Panc1 (cell line): ENCODE measurements around the gene NAA16.
"Not testable (repeated sequence)": the region's sequence is repeated elsewhere in the genome, so short reads cannot be mapped to it uniquely, and the experiment has no call there.

Source experiments
- POLR2AphosphoS5 ChIP-seq: IDR thresholded peaks from 2 replicates; pipeline ENCODE4 v1.6.1; 2012; ENCODE audit warnings: mild to moderate bottlenecking, low read depth, low read length, moderate library complexity
- REST ChIP-seq, 2 experiments: IDR thresholded peaks; 2 replicates each; pipeline ENCODE4 v1.6.1; 2011 to 2012; ENCODE audit warnings: low read depth in 2 of 2, control low read depth in 1 of 2, low read length in 1 of 2, mild to moderate bottlenecking in 1 of 2, moderate library complexity in 1 of 2; ENCODE audit not compliant: insufficient read depth in 1 of 2
- TF ChIP-seq, protein P1 (sequence below): fragments of 450-650 bp; IDR thresholded peaks from 2 replicates; pipeline ENCODE4 v1.5.1; 2017; ENCODE audit warnings: mild to moderate bottlenecking

DNA sequence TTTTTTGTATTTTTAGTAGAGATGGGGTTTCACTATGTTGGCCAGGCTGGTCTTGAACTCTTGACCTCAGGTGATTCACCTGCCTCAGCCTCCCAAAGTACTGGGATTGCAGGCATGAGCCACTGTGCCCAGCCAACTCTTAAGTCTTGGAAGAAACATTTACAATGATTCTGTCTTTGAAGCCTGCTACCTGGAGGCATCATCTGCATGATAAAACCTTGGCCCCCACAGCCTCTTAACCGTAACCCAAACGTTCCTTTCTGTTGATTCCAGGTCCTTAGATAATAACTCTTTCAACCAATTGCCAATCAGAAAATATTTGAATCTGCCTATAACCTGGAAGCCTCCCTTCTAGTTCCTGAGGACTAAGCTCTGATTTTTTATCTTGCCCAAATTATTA is 31.9 kb upstream of the NAA16 start:
- TF ChIP-seq, protein P1, sequence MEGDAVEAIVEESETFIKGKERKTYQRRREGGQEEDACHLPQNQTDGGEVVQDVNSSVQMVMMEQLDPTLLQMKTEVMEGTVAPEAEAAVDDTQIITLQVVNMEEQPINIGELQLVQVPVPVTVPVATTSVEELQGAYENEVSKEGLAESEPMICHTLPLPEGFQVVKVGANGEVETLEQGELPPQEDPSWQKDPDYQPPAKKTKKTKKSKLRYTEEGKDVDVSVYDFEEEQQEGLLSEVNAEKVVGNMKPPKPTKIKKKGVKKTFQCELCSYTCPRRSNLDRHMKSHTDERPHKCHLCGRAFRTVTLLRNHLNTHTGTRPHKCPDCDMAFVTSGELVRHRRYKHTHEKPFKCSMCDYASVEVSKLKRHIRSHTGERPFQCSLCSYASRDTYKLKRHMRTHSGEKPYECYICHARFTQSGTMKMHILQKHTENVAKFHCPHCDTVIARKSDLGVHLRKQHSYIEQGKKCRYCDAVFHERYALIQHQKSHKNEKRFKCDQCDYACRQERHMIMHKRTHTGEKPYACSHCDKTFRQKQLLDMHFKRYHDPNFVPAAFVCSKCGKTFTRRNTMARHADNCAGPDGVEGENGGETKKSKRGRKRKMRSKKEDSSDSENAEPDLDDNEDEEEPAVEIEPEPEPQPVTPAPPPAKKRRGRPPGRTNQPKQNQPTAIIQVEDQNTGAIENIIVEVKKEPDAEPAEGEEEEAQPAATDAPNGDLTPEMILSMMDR, result not testable (repeated sequence)
- TF ChIP-seq POLR2AphosphoS5; REST (IDR thresholded peaks at IDR 0.05; ENCODE audit: insufficient read depth in 1 of 2, low read depth in 2 of 2, low read length in 1 of 2): not testable (repeated sequence)
